Keratinocyte (primary cell): Measurements from ENCODE around the gene PLA2G2F. TPM values are rescaled to one million over a fixed set of nuclear protein-coding genes. Genes with fewer than 3 reads are reported as not detected.

Experiments used
- DNase-seq: peaks from one replicate; pipeline ENCODE4 v3.0.0-alpha.2; 2011; ENCODE audit warnings: low read depth, missing footprints, low spot score
- FAIRE-seq: peaks from 2 replicates; lab custom pipeline; 2011; peaks lifted over from hg19 to GRCh38; lab: Jason Lieb, UNC
- H2AFZ ChIP-seq: 2 replicates; pipeline ENCODE4 v1.6.0; 2012; ENCODE audit warnings: low read length, control low read depth, inconsistent platforms; ENCODE audit not compliant: control insufficient read depth
- H3K27ac ChIP-seq: 2 replicates; pipeline ENCODE4 v1.5.1; 2011; ENCODE audit warnings: low read length; ENCODE audit not compliant: control insufficient read depth, insufficient read depth
- H3K27me3 ChIP-seq: 3 replicates; pipeline ENCODE4 v1.6.0; 2011; ENCODE audit warnings: low read length; ENCODE audit not compliant: control insufficient read depth, insufficient read depth; ENCODE audit errors: extremely low read depth
- H3K36me3 ChIP-seq, 2 experiments: 2 replicates in 1 of 2; 3 replicates in 1 of 2; pipeline ENCODE4 v1.5.1; 2011; ENCODE audit warnings: low read length in 2 of 2, mild to moderate bottlenecking in 1 of 2; ENCODE audit not compliant: control insufficient read depth in 2 of 2, insufficient read depth in 2 of 2; ENCODE audit errors: extremely low read depth in 1 of 2
- H3K4me1 ChIP-seq: 3 replicates; pipeline ENCODE4 v1.5.1; 2011; ENCODE audit warnings: low read length; ENCODE audit not compliant: control insufficient read depth, insufficient read depth; ENCODE audit errors: extremely low read depth
- H3K4me2 ChIP-seq: 3 replicates; pipeline ENCODE4 v1.6.0; 2011; ENCODE audit warnings: low read depth, low read length; ENCODE audit not compliant: control insufficient read depth, insufficient read depth; ENCODE audit errors: extremely low read depth
- H3K4me3 ChIP-seq, 3 experiments: fragments of 200-600 bp in 1 of 3; sonication (generic) in 1 of 3; 2 replicates in 2 of 3; 3 replicates in 1 of 3; pipeline ENCODE4 v1.5.1; 2011 to 2016; ENCODE audit warnings: low read length in 3 of 3, mild to moderate bottlenecking in 3 of 3, control low read depth in 2 of 3, inconsistent platforms in 1 of 3, low read depth in 1 of 3, mixed read lengths in 1 of 3, mixed run types in 1 of 3, moderate library complexity in 1 of 3; ENCODE audit not compliant: control insufficient read depth in 2 of 3, insufficient read depth in 2 of 3; ENCODE audit errors: extremely low read depth in 1 of 3
- H3K79me2 ChIP-seq: 2 replicates; pipeline ENCODE4 v1.6.0; 2012; ENCODE audit warnings: low read length; ENCODE audit not compliant: control insufficient read depth, insufficient read depth
- H3K9ac ChIP-seq: 3 replicates; pipeline ENCODE4 v1.6.0; 2011; ENCODE audit warnings: low read length; ENCODE audit not compliant: control insufficient read depth, insufficient read depth; ENCODE audit errors: extremely low read depth
- H3K9me1 ChIP-seq: 3 replicates; pipeline ENCODE4 v1.6.0; 2011; ENCODE audit warnings: low read length; ENCODE audit not compliant: control insufficient read depth, insufficient read depth; ENCODE audit errors: extremely low read depth
- H3K9me3 ChIP-seq: 2 replicates; pipeline ENCODE4 v1.5.1; 2012; ENCODE audit warnings: low read depth, low read length; ENCODE audit not compliant: control insufficient read depth
- H4K20me1 ChIP-seq: 3 replicates; pipeline ENCODE4 v1.6.0; 2011; ENCODE audit warnings: low read length; ENCODE audit not compliant: control insufficient read depth, insufficient read depth; ENCODE audit errors: extremely low read depth
- EZH2 ChIP-seq: IDR thresholded peaks from one replicate; pipeline ENCODE4 v1.6.1; 2012; ENCODE audit warnings: inconsistent platforms, mild to moderate bottlenecking, low read length, moderate library complexity
- dilution Hi-C: fragments of 300-500 bp; cut with MboI; formaldehyde crosslinking; loops from one replicate; pipeline ENCODE4 v1.7.0; 2020; ENCODE audit warnings: low sequenced_read_pairs; ENCODE audit not compliant: extremely low pct_ligation_motif_present
- polyA plus RNA-seq, 5 experiments: library from polyadenylated mRNA; depleted of rRNA in 3 of 5; stranded (reverse) in 3 of 5; stranded (forward) in 1 of 5; unstranded in 1 of 5; fragments of >200 nt; gene quantifications; 1 replicate in 1 of 5; 2 replicates in 3 of 5; 3 replicates in 1 of 5; pipeline versions ENCODE4 v1.2.1 to v1.2.3, GENCODE V29; 2011 to 2012; ENCODE audit warnings: missing spikeins in 2 of 5, low read depth in 1 of 5, low replicate concordance in 1 of 5
- TF ChIP-seq, protein P1 (sequence below), 3 experiments: IDR thresholded peaks in 1 of 3; conservative IDR thresholded peaks in 1 of 3; optimal IDR thresholded peaks in 1 of 3; 2 replicates in 2 of 3; 3 replicates in 1 of 3; pipeline versions ENCODE3 to v1.5.1; 2011; ENCODE audit warnings: low read length in 3 of 3, mild to moderate bottlenecking in 3 of 3, moderate library complexity in 2 of 3, control low read depth in 1 of 3, inconsistent platforms in 1 of 3; ENCODE audit not compliant: insufficient read depth in 2 of 3; ENCODE audit errors: extremely low read depth in 1 of 3

PLA2G2F gene
- polyA plus RNA-seq, 1 donor (not counting 4 experiments of a cell fraction or from before 2014, with no cell fraction given) = 0.26 TPM

DNA sequence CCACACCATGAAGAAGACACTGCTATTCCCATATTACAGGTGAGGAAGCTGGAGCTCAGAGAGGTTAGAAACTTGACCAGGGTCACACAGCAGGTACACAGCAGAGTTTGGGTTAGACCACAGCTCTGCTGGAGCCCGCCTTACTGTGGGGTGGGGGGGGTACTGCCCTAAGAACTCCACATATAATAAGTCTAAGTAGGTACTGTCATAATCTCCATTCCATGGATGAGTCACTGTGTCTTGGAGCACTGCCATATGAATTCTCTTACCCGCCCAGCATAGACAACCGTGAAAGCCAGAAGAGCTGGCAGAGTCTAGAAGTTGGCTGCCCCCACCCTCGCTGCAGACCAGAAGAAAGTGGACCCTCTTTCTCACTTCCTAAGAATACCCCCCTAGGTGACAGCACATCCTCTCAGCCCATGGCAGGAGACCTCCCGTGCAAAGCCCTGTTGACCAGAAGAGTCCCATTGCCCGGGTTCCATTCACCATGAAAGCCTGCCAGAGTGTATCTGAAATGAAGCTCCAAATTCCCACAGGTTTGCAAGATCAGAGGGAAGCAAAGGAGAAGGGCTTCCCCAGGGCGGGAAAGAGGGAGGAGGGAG is 14.6 kb upstream of the PLA2G2F start:
- peaks cover 20% of the 10 kb centered on the region for H3K4me1 ChIP-seq
- H3K4me2 ChIP-seq = peak overlapping the region; percentile 52
- H3K27me3 ChIP-seq = peaks cover 9% of the 10 kb centered on the region
- no peaks in the 10 kb centered on the region for H3K9me3 ChIP-seq
- dilution Hi-C loops = no loop called here
- no peaks in the 10 kb centered on the region for H4K20me1 ChIP-seq
- FAIRE-seq (peak; percentile 97), DNase-seq (peak; percentile 40)
- no peaks in the 10 kb centered on the region for H3K9me1 ChIP-seq
- H3K27ac ChIP-seq = no peak overlapping the region
- H3K4me3 ChIP-seq = peak overlapping the region in 2 of 3 experiments; percentile 18 to 34
- TF ChIP-seq EZH2 = no peak
- TF ChIP-seq, protein P1, sequence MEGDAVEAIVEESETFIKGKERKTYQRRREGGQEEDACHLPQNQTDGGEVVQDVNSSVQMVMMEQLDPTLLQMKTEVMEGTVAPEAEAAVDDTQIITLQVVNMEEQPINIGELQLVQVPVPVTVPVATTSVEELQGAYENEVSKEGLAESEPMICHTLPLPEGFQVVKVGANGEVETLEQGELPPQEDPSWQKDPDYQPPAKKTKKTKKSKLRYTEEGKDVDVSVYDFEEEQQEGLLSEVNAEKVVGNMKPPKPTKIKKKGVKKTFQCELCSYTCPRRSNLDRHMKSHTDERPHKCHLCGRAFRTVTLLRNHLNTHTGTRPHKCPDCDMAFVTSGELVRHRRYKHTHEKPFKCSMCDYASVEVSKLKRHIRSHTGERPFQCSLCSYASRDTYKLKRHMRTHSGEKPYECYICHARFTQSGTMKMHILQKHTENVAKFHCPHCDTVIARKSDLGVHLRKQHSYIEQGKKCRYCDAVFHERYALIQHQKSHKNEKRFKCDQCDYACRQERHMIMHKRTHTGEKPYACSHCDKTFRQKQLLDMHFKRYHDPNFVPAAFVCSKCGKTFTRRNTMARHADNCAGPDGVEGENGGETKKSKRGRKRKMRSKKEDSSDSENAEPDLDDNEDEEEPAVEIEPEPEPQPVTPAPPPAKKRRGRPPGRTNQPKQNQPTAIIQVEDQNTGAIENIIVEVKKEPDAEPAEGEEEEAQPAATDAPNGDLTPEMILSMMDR (optimal IDR thresholded peaks at IDR 0.05 in 1 of 3, IDR thresholded peaks at IDR 0.05 in 1 of 3, conservative IDR thresholded peaks at IDR 0.05 in 1 of 3; ENCODE audit: extremely low read depth in 1 of 3, insufficient read depth in 2 of 3, low read length in 3 of 3) = no peak
- H2AFZ ChIP-seq = peak overlapping the region; percentile 6
- peak overlapping the region; percentile 5 for H3K9ac ChIP-seq
- no peaks in the 10 kb centered on the region for H3K36me3 ChIP-seq
- H3K79me2 ChIP-seq = no peaks in the 10 kb centered on the region

DNA sequence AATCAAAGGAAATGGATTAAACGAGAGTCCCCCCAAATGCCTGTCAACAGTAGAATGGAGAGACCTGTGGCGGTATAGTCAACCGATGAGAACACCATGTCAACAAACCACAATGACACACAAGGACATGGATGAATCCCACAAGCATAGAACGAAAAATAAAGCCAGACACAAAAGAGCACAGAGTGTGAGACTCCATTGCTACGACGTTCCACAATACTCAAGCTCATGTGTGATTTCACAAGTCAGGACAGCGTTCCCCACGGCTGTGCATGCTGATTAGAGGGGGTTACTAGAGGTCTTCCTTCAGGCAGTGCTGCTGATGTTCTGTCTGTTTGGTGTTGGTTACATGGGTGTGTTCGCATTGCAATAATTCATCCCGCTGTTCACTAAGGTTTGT is 14.0 kb upstream of the PLA2G2F start:
- Histone ChIP-seq H2AFZ (peak overlapping the region; percentile 6), H3K27me3 (peaks cover 9% of the 10 kb centered on the region), H3K4me2 (peak overlapping the region; percentile 52), H3K9ac (peak overlapping the region; percentile 5), H3K9me1 (no peaks in the 10 kb centered on the region), H3K79me2 (no peaks in the 10 kb centered on the region), H3K9me3 (no peaks in the 10 kb centered on the region), H3K4me3 (peak overlapping the region in 2 of 3 experiments; percentile 18 to 34), H3K27ac (no peak overlapping the region), H4K20me1 (no peaks in the 10 kb centered on the region), H3K36me3 (no peaks in the 10 kb centered on the region), H3K4me1 (peaks cover 20% of the 10 kb centered on the region)
- peak; percentile 91 for FAIRE-seq
- peak; percentile 7 for DNase-seq
- dilution Hi-C loops = no loop called here
- TF ChIP-seq EZH2 = no peak
- TF ChIP-seq, protein P1 (optimal IDR thresholded peaks at IDR 0.05 in 1 of 3, IDR thresholded peaks at IDR 0.05 in 1 of 3, conservative IDR thresholded peaks at IDR 0.05 in 1 of 3; ENCODE audit: extremely low read depth in 1 of 3, insufficient read depth in 2 of 3, low read length in 3 of 3) = no peak
